DOHH2 (cell line): ENCODE results near the gene PEAR1.

Experiments used
- H3F3A ChIP-seq: fragments of 200-600 bp; sonication (generic), shearing (Covaris generic); 2 replicates; pipeline ENCODE4 v1.6.0; 2016; ENCODE audit warnings: antibody characterized with exemption, mild to moderate bottlenecking; ENCODE audit not compliant: control insufficient read depth, insufficient read depth
- H3K27ac ChIP-seq: fragments of 200-600 bp; sonication (generic); 2 replicates; pipeline ENCODE4 v1.5.1; 2014; ENCODE audit warnings: low read depth, mild to moderate bottlenecking, low read length, moderate library complexity
- H3K27me3 ChIP-seq: fragments of 200-600 bp; sonication (generic); 2 replicates; pipeline ENCODE4 v1.6.1; 2014; ENCODE audit warnings: mild to moderate bottlenecking, low read length, mixed read lengths; ENCODE audit not compliant: control insufficient read depth
- H3K36me3 ChIP-seq: fragments of 200-600 bp; sonication (generic); 2 replicates; pipeline ENCODE4 v1.6.1; 2014; ENCODE audit warnings: mild to moderate bottlenecking, low read length, moderate library complexity, mixed read lengths; ENCODE audit not compliant: control insufficient read depth
- H3K4me1 ChIP-seq: fragments of 200-600 bp; sonication (generic); 2 replicates; pipeline ENCODE4 v1.6.1; 2014; ENCODE audit warnings: mild to moderate bottlenecking, low read length, mixed read lengths; ENCODE audit not compliant: control insufficient read depth
- H3K4me2 ChIP-seq: fragments of 200-600 bp; sonication (generic); 2 replicates; pipeline ENCODE4 v1.6.0; 2014; ENCODE audit warnings: mild to moderate bottlenecking, low read length, moderate library complexity
- H3K4me3 ChIP-seq: fragments of 200-600 bp; sonication (generic); 2 replicates; pipeline ENCODE4 v1.5.1; 2014; ENCODE audit warnings: mild to moderate bottlenecking, low read length, mixed read lengths
- H3K79me2 ChIP-seq: fragments of 200-600 bp; sonication (generic); 2 replicates; pipeline ENCODE4 v1.6.1; 2014; ENCODE audit warnings: mild to moderate bottlenecking, low read length, mixed read lengths; ENCODE audit not compliant: control insufficient read depth
- H3K9me2 ChIP-seq: fragments of 200-600 bp; sonication (generic); replicated peaks from 2 replicates; pipeline ENCODE4 v1.6.1; 2014; ENCODE audit warnings: mild to moderate bottlenecking, low read length, mixed read lengths; ENCODE audit not compliant: control insufficient read depth
- H3K9me3 ChIP-seq: fragments of 200-600 bp; sonication (generic); 2 replicates; pipeline ENCODE4 v1.6.1; 2014; ENCODE audit warnings: antibody characterized with exemption, low read length, mixed read lengths; ENCODE audit not compliant: control insufficient read depth, insufficient read depth
- H4K20me1 ChIP-seq: fragments of 200-600 bp; sonication (generic); 2 replicates; pipeline ENCODE4 v1.6.0; 2014; ENCODE audit warnings: low read depth, mild to moderate bottlenecking, antibody characterized with exemption, low read length, moderate library complexity; ENCODE audit not compliant: control insufficient read depth, insufficient read depth
- CTCF ChIP-seq: fragments of 200-600 bp; sonication (generic); IDR thresholded peaks from one replicate; pipeline ENCODE4 v1.5.1; 2014; ENCODE audit warnings: antibody characterized with exemption, mild to moderate bottlenecking, low read depth, low read length; ENCODE audit not compliant: poor library complexity, severe bottlenecking
- EZH2phosphoT487 ChIP-seq: fragments of 200-600 bp; sonication (generic); IDR thresholded peaks from 2 replicates; pipeline ENCODE4 v1.6.1; 2017; ENCODE audit warnings: borderline replicate concordance, mild to moderate bottlenecking, antibody characterized with exemption, low read length, moderate library complexity, mixed read lengths

The PEAR1 gene

GRCh38 chr1:156865865-156866248 is 27.7 kb upstream of the PEAR1 start:
- H3K36me3 ChIP-seq, result no peaks in the 10 kb centered on the region
- H3K4me1 ChIP-seq, result 0 out of 2 replicates have a peak, but pooled peaks cover 2% of the 10 kb centered on the region
- no peak overlapping the region for H3K4me2 ChIP-seq
- TF ChIP-seq CTCF (no peak), EZH2phosphoT487 (no peak)
- H3K27ac ChIP-seq, result no peak overlapping the region
- no peaks in the 10 kb centered on the region for H3K9me2 ChIP-seq
- no peaks in the 10 kb centered on the region for H3K79me2 ChIP-seq
- no peaks in the 10 kb centered on the region for H3F3A ChIP-seq
- no peak overlapping the region for H3K4me3 ChIP-seq
- H3K9me3 ChIP-seq, result no peaks in the 10 kb centered on the region
- no peaks in the 10 kb centered on the region for H4K20me1 ChIP-seq
- H3K27me3 ChIP-seq, result peaks cover 32% of the 10 kb centered on the region

- Histone ChIP-seq H3K4me1 (no peaks in the 10 kb centered on the region), H3K27ac (no peak overlapping the region)
Observed at GRCh38 chr1:156866249-156866909, 27.1 kb upstream of the PEAR1 start.

GRCh38 chr1:156868341-156868740 is 25.2 kb upstream of the PEAR1 start:
- Histone ChIP-seq H3K9me3 (no peaks in the 10 kb centered on the region), H3K4me2 (no peak overlapping the region), H3K27ac (no peak overlapping the region), H3K9me2 (no peaks in the 10 kb centered on the region), H3K79me2 (no peaks in the 10 kb centered on the region), H3K4me1 (no peaks in the 10 kb centered on the region), H3K36me3 (no peaks in the 10 kb centered on the region), H3F3A (no peaks in the 10 kb centered on the region), H3K4me3 (no peak overlapping the region), H4K20me1 (no peaks in the 10 kb centered on the region), H3K27me3 (peaks cover 7% of the 10 kb centered on the region; the same call in 1 of the 2 replicates)
- TF ChIP-seq CTCF (no peak), EZH2phosphoT487 (no peak)

More at GRCh38 chr1:156866249-156866909, 27.1 kb upstream of the PEAR1 start:
- H3K9me3 ChIP-seq, result no peaks in the 10 kb centered on the region
- no peaks in the 10 kb centered on the region for H3F3A ChIP-seq
- H3K27me3 ChIP-seq, result peaks cover 26% of the 10 kb centered on the region
- no peaks in the 10 kb centered on the region for H3K36me3 ChIP-seq
- no peak overlapping the region for H3K4me3 ChIP-seq
- no peak overlapping the region for H3K4me2 ChIP-seq
- no peaks in the 10 kb centered on the region for H3K9me2 ChIP-seq
- TF ChIP-seq CTCF (no peak), EZH2phosphoT487 (no peak)
- H3K79me2 ChIP-seq, result no peaks in the 10 kb centered on the region
- H4K20me1 ChIP-seq, result no peaks in the 10 kb centered on the region
